WI38 (cell line): ENCODE results near the gene PDSS2.

ENCODE experiments used
- H3K4me3 ChIP-seq: 2 replicates; pipeline ENCODE4 v1.5.1; 2011; ENCODE audit warnings: low read depth, mild to moderate bottlenecking, control low read depth, low read length
- CTCF ChIP-seq: IDR thresholded peaks from 2 replicates; pipeline ENCODE4 v1.5.1; 2012; ENCODE audit warnings: low read depth, mild to moderate bottlenecking, control low read depth, low read length

Gene PDSS2

GRCh38 chr6:107267006-107267405 is 192.4 kb downstream of the PDSS2 start:
- TF ChIP-seq CTCF = no peak
- H3K4me3 ChIP-seq = no peak overlapping the region

GRCh38 chr6:107266563-107266962 is 192.8 kb downstream of the PDSS2 start:
- TF ChIP-seq CTCF = no peak
- H3K4me3 ChIP-seq = no peak overlapping the region

GRCh38 chr6:107264357-107264840 is 195.0 kb downstream of the PDSS2 start:
- TF ChIP-seq CTCF = no peak
- H3K4me3 ChIP-seq = no peak overlapping the region

GRCh38 chr6:107259951-107260350 is 199.4 kb downstream of the PDSS2 start:
- TF ChIP-seq CTCF = no peak

GRCh38 chr6:107248147-107248546 is 211.2 kb downstream of the PDSS2 start:
- no peak overlapping the region for H3K4me3 ChIP-seq
- no peak for TF ChIP-seq CTCF

More at GRCh38 chr6:107259951-107260350, 199.4 kb downstream of the PDSS2 start:
- H3K4me3 ChIP-seq = no peak overlapping the region

GRCh38 chr6:107246972-107247615 is 212.3 kb downstream of the PDSS2 start:
- no peak overlapping the region for H3K4me3 ChIP-seq
- TF ChIP-seq CTCF = no peak

GRCh38 chr6:107246249-107246971 is 213.0 kb downstream of the PDSS2 start:
- no peak for TF ChIP-seq CTCF
- H3K4me3 ChIP-seq = no peak overlapping the region
